ENCODE results near the gene FANCC. TPM values are rescaled to one million over a fixed set of nuclear protein-coding genes. Genes with fewer than 3 reads are reported as not detected.

Gene FANCC
- total and polyA plus RNA-seq, 2 of the 8 experiments (the other 6 are each of a cell fraction or from before 2014, with no cell fraction given), result 7.8 to 15.2 TPM

GRCh38 chr9:95107001-95107749 is 210.3 kb downstream of the FANCC start:
- TF ChIP-seq MAX (IDR thresholded peaks at IDR 0.05) (no peak), ASH2L (IDR thresholded peaks at IDR 0.05; ENCODE audit: low read length) (no peak), EGR1 (IDR thresholded peaks at IDR 0.05; ENCODE audit: borderline replicate concordance, low read depth, low read length) (no peak), POU5F1 (IDR thresholded peaks at IDR 0.05; ENCODE audit: low read depth, low read length) (no peak), EZH2 (IDR thresholded peaks at IDR 0.05; ENCODE audit: low read depth, low read length, severe bottlenecking) (no peak), GABPA (IDR thresholded peaks at IDR 0.05; ENCODE audit: borderline replicate concordance, insufficient read depth, low read length) (no peak), RBBP5 (IDR thresholded peaks at IDR 0.05; ENCODE audit: borderline replicate concordance, low read depth, low read length) (no peak), TCF12 (IDR thresholded peaks at IDR 0.05; ENCODE audit: low read depth, low read length) (no peak), YY1 (IDR thresholded peaks at IDR 0.05; ENCODE audit: low read depth, low read length) (no peak), SP1 (IDR thresholded peaks at IDR 0.05; ENCODE audit: low read depth, low read length) (no peak)
- Histone ChIP-seq H3K23me2 (ENCODE audit: low read depth, low read length) (no peaks in the 10 kb centered on the region), H4K5ac (ENCODE audit: insufficient read length, low read depth, low read length) (no peak overlapping the region), H2AK5ac (ENCODE audit: low read depth, low read length) (no peak overlapping the region), H3K4me3 (ENCODE audit: extremely low read depth in 1 of 4, insufficient read depth in 2 of 4, low read depth in 3 of 4, low read length in 4 of 4) (no peak overlapping the region), H4K20me1 (replicated peaks in 1 of 2; ENCODE audit: control insufficient read depth in 1 of 2, insufficient read depth in 2 of 2, low read length in 2 of 2) (no peaks in the 10 kb centered on the region), H2BK5ac (ENCODE audit: low read depth, low read length) (no peak overlapping the region), H3K9me3 (ENCODE audit: insufficient read depth in 2 of 2, low read depth in 1 of 2, low read length in 1 of 2) (no peaks in the 10 kb centered on the region), H3K27me3 (replicated peaks in 1 of 4; ENCODE audit: control insufficient read depth in 3 of 4, extremely low read depth in 1 of 4, insufficient read depth in 3 of 4, low read length in 3 of 4) (no peaks in the 10 kb centered on the region), H4K8ac (ENCODE audit: extremely low read depth, insufficient read depth, low read length) (no peak overlapping the region), H3K14ac (ENCODE audit: insufficient read length) (no peak overlapping the region), H3K4me2 (ENCODE audit: insufficient read depth in 1 of 2, low read depth in 2 of 2, low read length in 2 of 2) (no peak overlapping the region), H2BK15ac (ENCODE audit: low read length) (no peak overlapping the region), H3K27ac (ENCODE audit: low read depth, low read length) (no peak overlapping the region), H3K36me3 (ENCODE audit: control insufficient read depth in 2 of 4, insufficient read depth in 4 of 4, low read length in 3 of 4) (peaks cover 0 to 4% (median 2%) of the 10 kb centered on the region in 4 experiments; a peak in 2 of 8 replicates), H3K23ac (ENCODE audit: insufficient read length) (no peak overlapping the region), H3K9ac (replicated peaks in 1 of 4; ENCODE audit: extremely low read depth in 1 of 4, low read depth in 3 of 4, low read length in 3 of 4) (no peak overlapping the region), H3K18ac (ENCODE audit: extremely low read depth, low read length) (no peak overlapping the region), H2BK12ac (ENCODE audit: low read depth, low read length) (no peak overlapping the region), H3K56ac (replicated peaks; ENCODE audit: insufficient read length, low read depth, low read length) (no peak overlapping the region), H3K79me2 (ENCODE audit: control insufficient read depth in 1 of 2, insufficient read depth in 2 of 2, low read length in 2 of 2) (no peaks in the 10 kb centered on the region), H2BK120ac (replicated peaks; ENCODE audit: low read depth, low read length) (no peak overlapping the region), H3K4me1 (replicated peaks in 1 of 4; ENCODE audit: control insufficient read depth in 3 of 4, insufficient read depth in 4 of 4, low read length in 3 of 4) (peaks cover 0 to 8% (median 2%) of the 10 kb centered on the region in 4 experiments; a peak in 5 of 7 replicates), H3K4ac (replicated peaks; ENCODE audit: insufficient read length, low read depth, low read length) (no peak overlapping the region), H2AFZ (ENCODE audit: low read length) (no peak overlapping the region), H4K91ac (replicated peaks; ENCODE audit: insufficient read length, low read length) (no peak overlapping the region), H3K79me1 (ENCODE audit: low read depth, low read length) (no peaks in the 10 kb centered on the region), H2BK20ac (ENCODE audit: low read length) (no peak overlapping the region)
- CTCF ChIA-PET (ENCODE audit: partially characterized antibody), result interaction anchor here (0.6 to 1.9 kb wide), 8 partner anchors 9 to 439 kb away, joined by 3 to 7 read pairs (median 4); no protein-coding TSS in a partner anchor
- POLR2A ChIA-PET (ENCODE audit: partially characterized antibody), result no interaction called here
- no peak for FAIRE-seq
- DNase-seq (ENCODE audit: low read depth in 1 of 2, low spot score in 2 of 2), result no peak
- WGBS, 2 experiments (ENCODE audit: extremely low coverage in 1 of 2, insufficient coverage in 1 of 2, insufficient read length in 1 of 2, insufficient replicate concordance in 2 of 2, low coverage in 1 of 2, low lambda C conversion rate in 2 of 2, missing lambda C conversion rate in 1 of 2), result 88% methylated on average over 18 of the region's 18 CpGs; no CpG with 5 or more reads in 1 of the 2 experiments
